Mesothelial cell of epicardium (in vitro differentiated cells): ENCODE results near the gene SLC37A3. TPM values are rescaled to one million over a fixed set of nuclear protein-coding genes. Genes with fewer than 3 reads are reported as not detected.

ENCODE experiments used
- DNase-seq, 2 experiments: peaks; one replicate each; pipeline ENCODE4 v3.0.0; 2021; ENCODE audit warnings: low spot score in 2 of 2; ENCODE audit not compliant: unreplicated experiment in 2 of 2
- H3K27ac Mint-ChIP-seq: 2 replicates; pipeline ENCODE4 v1.8.0; 2021; ENCODE audit warnings: mixed read lengths
- H3K27me3 Mint-ChIP-seq: 2 replicates; pipeline ENCODE4 v1.8.0; 2021; ENCODE audit warnings: low read depth, mixed read lengths
- H3K36me3 Mint-ChIP-seq: 2 replicates; pipeline ENCODE4 v1.8.0; 2021; ENCODE audit warnings: mixed read lengths
- H3K4me1 Mint-ChIP-seq: 2 replicates; pipeline ENCODE4 v1.8.0; 2021; ENCODE audit warnings: mixed read lengths
- H3K4me3 Mint-ChIP-seq: 2 replicates; pipeline ENCODE4 v1.8.0; 2021; ENCODE audit warnings: mild to moderate bottlenecking, moderate library complexity, mixed read lengths
- H3K9me3 Mint-ChIP-seq: 2 replicates; pipeline ENCODE4 v1.8.0; 2021; ENCODE audit warnings: mixed read lengths
- total RNA-seq: library from RNA; stranded (reverse); gene quantifications from 3 replicates; pipeline ENCODE4 v1.2.1, GENCODE V29; 2021
- TF ChIP-seq, protein P1 (sequence below): fragments of 200-600 bp; sonication (generic); IDR thresholded peaks from one replicate; pipeline ENCODE4 v1.5.0; 2021; ENCODE audit warnings: antibody characterized with exemption; ENCODE audit not compliant: unreplicated experiment

SLC37A3 gene
- total RNA-seq, 1 donor from 2014 or later = 116 TPM

DNA sequence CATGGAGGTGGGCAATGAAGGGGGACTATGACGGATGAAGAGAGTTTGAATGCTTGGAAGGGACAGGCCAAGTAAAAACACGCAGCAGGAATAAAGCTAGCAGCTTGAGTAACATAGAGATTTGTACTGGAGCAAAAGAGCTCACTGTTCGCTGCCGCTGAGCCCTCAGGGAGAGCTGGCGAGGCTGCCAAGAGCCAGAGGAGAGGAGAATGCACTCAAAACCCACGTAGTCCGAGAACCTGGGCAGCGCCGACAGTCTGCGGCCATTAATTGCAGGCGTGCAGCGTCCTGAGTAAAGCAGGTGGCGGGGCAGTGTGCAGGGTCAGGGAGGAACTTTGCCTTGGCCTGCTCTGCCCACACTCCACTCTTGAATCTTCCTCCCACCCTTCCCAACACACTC lies 68.2 kb downstream of the SLC37A3 start:
- no peak for DNase-seq
- H3K4me1 Mint-ChIP-seq = peaks cover 7% of the 10 kb centered on the region
- TF ChIP-seq, protein P1, sequence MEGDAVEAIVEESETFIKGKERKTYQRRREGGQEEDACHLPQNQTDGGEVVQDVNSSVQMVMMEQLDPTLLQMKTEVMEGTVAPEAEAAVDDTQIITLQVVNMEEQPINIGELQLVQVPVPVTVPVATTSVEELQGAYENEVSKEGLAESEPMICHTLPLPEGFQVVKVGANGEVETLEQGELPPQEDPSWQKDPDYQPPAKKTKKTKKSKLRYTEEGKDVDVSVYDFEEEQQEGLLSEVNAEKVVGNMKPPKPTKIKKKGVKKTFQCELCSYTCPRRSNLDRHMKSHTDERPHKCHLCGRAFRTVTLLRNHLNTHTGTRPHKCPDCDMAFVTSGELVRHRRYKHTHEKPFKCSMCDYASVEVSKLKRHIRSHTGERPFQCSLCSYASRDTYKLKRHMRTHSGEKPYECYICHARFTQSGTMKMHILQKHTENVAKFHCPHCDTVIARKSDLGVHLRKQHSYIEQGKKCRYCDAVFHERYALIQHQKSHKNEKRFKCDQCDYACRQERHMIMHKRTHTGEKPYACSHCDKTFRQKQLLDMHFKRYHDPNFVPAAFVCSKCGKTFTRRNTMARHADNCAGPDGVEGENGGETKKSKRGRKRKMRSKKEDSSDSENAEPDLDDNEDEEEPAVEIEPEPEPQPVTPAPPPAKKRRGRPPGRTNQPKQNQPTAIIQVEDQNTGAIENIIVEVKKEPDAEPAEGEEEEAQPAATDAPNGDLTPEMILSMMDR = no peak
- no peaks in the 10 kb centered on the region for H3K9me3 Mint-ChIP-seq
- H3K27me3 Mint-ChIP-seq = no peaks in the 10 kb centered on the region
- no peak overlapping the region for H3K4me3 Mint-ChIP-seq
- no peak overlapping the region for H3K27ac Mint-ChIP-seq
- peaks cover 18% of the 10 kb centered on the region for H3K36me3 Mint-ChIP-seq

DNA sequence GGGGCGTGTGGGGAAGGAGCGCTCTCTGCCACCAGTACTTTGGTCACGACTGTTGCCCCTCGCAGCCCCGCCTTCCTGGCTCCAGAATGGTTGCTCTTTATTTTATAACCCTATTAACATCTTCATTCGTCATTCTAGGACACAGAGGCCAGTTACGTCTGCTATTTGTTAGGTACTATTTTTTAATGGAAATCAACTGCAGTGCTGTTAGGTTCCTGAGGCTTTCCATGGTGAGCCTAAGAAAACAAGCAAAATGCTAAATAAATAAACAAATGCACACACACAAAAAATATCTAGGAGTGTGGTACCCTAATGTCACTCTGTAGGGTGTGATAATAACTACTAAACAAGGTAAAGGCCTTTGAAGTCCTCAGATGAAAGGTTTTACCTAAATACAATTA lies 71.1 kb downstream of the SLC37A3 start:
- peaks cover 8% of the 10 kb centered on the region for H3K36me3 Mint-ChIP-seq
- DNase-seq = no peak
- H3K9me3 Mint-ChIP-seq = no peaks in the 10 kb centered on the region
- no peak overlapping the region for H3K27ac Mint-ChIP-seq
- no peak overlapping the region for H3K4me3 Mint-ChIP-seq
- H3K27me3 Mint-ChIP-seq = no peaks in the 10 kb centered on the region
- TF ChIP-seq, protein P1 = no peak
- H3K4me1 Mint-ChIP-seq = peaks cover 7% of the 10 kb centered on the region

DNA sequence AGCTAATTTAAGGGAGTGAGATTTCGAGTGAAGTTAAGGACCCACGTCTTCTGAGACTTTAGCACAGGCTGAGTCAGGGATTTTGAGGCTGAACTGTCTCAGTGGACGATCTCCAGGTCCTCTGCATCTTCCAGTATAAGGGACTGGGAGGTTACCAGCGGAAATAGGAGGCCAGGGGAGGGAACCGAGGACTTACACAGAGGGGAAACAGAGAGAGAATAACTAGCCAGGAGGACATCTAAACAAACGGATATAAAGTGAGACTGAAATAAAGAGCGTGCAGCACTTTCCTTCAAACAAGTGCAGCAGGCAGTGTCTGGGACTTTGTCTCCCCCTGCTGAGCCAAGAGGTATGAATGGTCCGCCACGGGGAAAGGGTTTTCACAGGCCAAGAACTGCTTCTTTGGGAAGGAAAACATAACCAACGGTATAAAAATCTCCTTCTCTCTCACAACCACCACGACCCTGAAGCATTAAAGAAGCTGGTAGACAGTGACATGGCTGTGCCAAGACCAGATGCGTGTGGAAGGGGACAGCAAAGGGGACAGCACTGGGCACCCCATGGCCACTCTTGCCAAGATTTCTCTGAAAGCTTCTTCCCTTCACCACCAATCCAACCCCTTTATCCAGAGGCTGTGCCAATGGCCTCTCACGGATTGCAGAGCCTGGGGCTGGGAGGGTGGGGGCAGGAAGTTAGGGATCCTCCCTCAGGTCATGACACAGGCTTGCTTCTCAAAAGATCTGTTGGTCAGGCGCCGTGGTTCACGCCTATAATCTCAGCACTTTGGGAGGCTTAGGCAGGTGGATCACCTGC lies 72.0 kb downstream of the SLC37A3 start:
- Mint-ChIP-seq H3K27me3 (no peaks in the 10 kb centered on the region), H3K9me3 (no peaks in the 10 kb centered on the region), H3K36me3 (peaks cover 2% of the 10 kb centered on the region), H3K4me3 (no peak overlapping the region), H3K27ac (no peak overlapping the region), H3K4me1 (peaks cover 7% of the 10 kb centered on the region)
- TF ChIP-seq, protein P1 = peak; percentile 15
- DNase-seq = peak in 1 of 2 experiments; percentile 61

DNA sequence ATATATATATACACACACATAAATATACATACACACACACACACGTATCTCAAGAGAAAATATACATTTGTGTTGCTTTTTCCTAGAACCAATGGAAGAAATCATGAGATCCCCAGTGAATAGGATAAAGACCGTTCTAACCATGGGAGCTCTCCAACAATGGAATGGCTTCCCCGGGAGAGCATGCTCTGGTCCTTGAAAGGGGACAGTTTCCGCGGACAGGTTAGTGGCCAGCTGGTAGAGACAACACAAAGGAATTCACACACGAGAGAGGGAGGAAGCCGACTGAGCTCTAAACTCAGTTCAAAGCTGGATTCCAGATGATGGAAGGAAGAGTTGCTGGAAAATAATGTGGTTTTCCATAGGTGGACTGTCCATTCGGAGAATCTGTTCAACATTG lies 72.7 kb downstream of the SLC37A3 start:
- peaks cover 7% of the 10 kb centered on the region for H3K4me1 Mint-ChIP-seq
- TF ChIP-seq, protein P1 = no peak
- H3K9me3 Mint-ChIP-seq = no peaks in the 10 kb centered on the region
- no peak for DNase-seq
- peaks cover 1% of the 10 kb centered on the region for H3K36me3 Mint-ChIP-seq
- no peak overlapping the region for H3K27ac Mint-ChIP-seq
- no peak overlapping the region for H3K4me3 Mint-ChIP-seq
- no peaks in the 10 kb centered on the region for H3K27me3 Mint-ChIP-seq

DNA sequence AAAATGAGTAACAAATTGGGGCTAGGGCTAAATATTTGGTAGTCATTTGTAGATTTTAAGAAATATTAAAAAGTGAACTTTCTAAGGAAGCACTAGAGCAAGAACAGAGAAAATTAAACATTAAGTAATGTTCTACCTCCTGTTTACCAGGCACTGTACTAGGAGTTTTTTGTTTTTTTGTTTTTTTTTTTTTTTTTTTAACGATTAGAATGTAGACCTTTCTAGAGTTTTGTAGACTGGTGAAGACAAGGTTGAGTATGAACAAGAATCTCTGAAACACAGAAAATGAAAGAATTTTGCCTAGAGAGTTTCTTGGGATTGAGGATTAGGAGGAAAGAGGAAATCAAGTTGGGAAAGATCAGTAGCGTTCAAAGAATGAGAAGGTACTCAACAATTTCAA lies 73.6 kb downstream of the SLC37A3 start:
- no peak for DNase-seq
- TF ChIP-seq, protein P1 = no peak
- H3K27me3 Mint-ChIP-seq = no peaks in the 10 kb centered on the region
- H3K4me3 Mint-ChIP-seq = no peak overlapping the region
- no peaks in the 10 kb centered on the region for H3K9me3 Mint-ChIP-seq
- H3K4me1 Mint-ChIP-seq = peaks cover 7% of the 10 kb centered on the region
- H3K27ac Mint-ChIP-seq = no peak overlapping the region
- peaks cover 4% of the 10 kb centered on the region for H3K36me3 Mint-ChIP-seq
